GM12874 (cell line): ENCODE results near the gene SNX32.

Experiments used
- TF ChIP-seq, protein P1 (sequence below): IDR thresholded peaks from 2 replicates; pipeline ENCODE4 v1.5.1; 2011; ENCODE audit warnings: low read depth, mild to moderate bottlenecking, control low read depth, low read length, moderate library complexity; ENCODE audit not compliant: insufficient read depth

SNX32 gene

DNA sequence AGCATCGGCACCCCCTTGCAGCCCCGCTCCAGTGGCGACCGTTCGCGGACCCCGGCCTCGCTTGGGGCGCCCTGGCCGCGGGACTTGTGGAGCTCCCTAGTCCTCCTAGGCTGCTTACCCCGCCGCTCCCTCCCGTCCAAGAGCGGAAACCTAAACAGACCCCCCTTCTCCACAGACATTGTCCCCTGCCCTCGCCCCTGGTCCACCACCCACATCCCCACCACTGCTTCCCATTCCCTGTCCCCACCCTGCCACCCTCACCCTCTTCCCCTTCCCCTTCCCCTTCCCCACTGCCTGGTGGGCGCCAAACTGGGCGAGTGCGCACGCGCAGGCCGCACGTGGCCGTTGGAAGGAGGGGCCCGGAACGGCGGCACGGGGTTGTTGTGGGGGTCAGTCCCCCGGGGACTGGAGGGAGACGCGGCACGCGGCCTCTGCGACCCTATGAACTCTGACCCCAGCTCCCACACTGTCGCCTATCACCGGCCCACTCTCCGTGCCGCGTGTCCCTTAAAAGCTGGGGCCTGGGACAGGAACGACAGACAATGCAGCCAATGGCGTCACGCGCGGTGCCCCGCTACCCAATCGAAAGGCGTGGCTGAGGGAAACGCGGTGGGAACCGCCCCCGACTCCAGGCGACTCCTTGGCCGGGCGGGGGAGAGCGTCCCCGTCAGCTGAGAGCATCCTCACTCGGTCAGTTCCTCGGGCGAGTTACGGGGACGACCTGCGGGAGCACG, at the start of gene SNX32:
SNX32 (plus strand) TSS at position 667 of the 734 bp plus-strand sequence. CDS start 103 bp downstream, outside the sequence.
- TF ChIP-seq, protein P1, sequence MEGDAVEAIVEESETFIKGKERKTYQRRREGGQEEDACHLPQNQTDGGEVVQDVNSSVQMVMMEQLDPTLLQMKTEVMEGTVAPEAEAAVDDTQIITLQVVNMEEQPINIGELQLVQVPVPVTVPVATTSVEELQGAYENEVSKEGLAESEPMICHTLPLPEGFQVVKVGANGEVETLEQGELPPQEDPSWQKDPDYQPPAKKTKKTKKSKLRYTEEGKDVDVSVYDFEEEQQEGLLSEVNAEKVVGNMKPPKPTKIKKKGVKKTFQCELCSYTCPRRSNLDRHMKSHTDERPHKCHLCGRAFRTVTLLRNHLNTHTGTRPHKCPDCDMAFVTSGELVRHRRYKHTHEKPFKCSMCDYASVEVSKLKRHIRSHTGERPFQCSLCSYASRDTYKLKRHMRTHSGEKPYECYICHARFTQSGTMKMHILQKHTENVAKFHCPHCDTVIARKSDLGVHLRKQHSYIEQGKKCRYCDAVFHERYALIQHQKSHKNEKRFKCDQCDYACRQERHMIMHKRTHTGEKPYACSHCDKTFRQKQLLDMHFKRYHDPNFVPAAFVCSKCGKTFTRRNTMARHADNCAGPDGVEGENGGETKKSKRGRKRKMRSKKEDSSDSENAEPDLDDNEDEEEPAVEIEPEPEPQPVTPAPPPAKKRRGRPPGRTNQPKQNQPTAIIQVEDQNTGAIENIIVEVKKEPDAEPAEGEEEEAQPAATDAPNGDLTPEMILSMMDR, result no peak

DNA sequence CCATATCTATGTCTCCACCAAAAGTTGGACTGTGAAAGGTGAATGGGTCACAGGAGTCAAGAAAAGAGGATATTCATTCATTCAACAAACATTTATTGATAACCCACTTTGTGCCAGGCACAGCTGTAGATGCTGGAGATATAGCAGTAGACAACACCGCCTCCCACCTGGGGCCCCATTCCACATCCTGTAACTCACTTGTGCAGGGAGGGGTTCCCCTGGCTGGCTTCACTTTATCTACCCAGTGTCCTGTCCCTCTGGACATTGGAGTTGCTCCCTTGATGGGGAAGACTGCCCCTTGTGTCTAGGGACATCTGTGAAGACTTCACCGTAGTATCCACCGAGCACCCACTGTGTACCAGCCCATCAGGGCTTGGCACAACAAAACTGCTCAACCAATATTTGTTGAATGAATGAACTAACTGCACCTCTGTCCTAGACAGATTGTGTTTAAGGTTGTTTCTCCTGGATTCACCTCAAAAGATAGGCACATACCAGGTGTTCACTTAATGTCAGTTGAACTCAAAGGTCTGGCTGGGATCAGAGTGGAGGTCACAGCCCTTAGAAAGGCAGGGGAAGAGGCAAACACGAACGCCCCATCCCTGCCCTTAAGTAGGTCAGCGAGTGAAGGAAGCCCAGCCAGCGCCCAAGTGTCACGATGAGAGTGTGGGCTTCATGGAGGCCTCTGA, 48.3 kb upstream of the SNX32 start:
- TF ChIP-seq, protein P1, result no peak

DNA sequence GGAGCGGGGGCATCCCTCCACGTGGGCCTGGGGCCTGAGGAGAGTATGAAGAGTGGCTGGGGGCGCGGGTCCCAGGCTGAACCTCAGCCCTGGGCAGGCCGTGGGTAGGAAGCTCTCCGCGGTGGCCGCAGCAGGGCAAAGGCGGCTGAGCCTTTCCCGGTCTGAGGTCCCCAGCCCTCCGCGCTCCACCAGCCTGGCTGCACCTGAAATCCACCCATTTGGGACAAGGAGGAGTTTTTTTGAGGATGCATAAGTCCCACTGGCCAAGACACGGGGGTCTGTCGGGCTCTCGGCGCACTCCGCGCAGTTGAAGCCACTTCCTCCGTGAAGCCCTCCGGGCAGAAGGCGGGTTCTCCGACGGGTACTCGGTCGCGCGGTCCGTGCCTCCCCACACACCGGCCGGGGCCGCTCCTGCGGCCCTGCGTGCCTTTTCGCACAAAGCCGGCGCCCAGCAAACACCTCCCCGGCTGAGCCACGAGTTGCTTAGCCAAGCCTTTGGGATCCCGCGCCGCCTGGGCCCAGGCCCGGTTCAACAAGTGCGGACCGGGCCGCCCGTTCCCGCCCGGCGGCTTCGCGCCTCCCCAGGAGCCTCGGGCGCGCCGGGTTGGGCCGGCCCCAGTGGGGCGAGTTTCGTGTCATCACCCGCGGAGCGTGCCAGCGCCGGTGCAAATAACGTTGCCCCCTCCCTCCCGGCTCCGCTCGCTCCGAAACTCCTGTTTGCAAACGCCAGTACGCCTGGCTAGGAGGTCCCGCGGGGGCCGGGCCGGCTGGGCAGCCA, 47.6 kb upstream of the SNX32 start:
- TF ChIP-seq, protein P1, result no peak

DNA sequence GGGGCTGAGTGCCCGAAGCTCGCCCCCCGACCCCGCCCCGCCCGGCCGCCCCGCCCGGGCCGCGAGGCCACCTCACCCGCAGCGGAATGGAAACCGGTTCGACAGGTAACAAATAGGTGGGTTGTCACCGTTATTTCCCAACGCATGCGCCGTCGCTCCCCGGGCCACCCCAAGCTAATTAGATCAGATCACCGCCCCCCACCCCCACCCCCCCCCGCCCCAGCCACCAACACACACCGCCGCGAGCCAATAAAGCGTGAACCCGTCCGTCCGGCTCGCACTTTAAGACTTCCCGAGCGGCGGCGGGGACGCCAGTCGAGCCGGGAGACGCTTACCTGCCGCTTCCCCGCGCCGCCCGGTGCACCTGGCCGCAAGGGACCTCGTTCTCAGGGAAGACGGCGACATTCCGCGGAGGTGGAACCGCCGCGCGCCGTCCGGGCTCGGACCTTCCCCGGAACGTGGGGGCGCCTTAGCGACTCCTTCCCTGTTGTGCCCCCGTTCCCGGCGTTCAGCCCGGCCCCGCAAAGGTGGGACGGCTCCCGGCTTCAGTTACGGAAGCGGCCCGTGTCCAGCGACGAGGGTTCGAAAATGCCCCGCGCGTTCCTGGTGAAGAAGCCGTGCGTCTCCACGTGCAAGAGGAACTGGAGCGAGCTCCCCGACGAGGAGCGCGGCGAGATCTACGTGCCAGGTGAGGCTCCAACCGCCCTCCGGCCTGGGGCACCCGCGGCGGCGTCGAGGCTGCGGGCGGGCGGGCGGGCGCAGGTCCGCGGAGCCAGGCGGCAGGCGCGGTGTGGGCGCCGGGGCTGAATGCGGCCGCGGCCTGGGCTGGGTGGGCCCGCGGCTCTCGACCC, 46.8 kb upstream of the SNX32 start, which contains the start of gene OVOL1:
OVOL1 (plus strand) TSS at position 278 of the 851 bp plus-strand sequence; CDS start at position 589, 311 bp downstream.
- TF ChIP-seq, protein P1, result no peak

DNA sequence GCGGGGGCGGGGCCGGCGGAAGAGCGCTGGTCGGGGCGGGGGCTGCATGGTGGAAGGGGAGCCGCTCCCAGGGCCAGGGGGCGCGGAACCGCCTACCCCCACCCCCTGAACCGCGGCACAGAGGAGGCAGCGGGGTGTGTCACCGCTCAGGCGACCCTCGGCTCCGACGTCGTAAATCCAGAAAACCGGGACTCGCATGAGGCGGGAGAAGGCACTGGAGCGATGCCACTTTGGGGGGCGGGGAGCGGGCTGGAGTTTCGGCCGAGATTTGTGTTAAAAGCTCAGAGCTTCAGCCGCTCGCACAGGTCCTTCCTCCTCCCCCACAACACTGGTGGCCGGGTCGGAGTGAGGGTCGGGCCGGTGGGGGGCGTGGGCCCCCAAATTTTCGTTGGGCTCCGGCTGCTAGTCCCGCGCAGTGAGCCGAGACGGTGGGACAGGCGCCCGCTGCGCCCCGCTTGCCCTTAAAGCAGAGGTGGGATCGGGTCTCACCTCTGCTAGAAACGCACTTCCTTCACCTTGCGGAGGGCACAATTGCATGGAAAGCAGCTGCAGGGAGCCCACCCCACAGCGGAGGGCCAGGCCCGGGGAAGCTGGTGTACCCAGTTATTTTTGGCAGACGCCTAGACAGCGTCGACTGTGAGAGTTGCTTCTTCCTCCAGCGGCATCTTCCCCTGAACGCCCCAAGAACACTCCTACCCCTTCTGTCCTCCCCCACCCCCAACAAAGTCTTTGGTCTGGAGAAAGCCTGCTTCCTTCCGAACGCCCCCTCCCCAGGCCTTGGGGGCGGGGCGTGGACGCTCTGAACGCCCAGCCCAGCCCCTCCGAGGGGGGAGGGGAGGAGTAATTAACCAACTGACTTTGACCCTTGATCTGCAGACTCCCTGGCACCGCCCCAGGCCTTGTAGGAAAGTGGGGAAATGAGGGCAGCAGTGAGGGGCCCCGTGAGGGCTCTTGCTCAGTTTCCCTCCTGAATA, 45.8 kb upstream of the SNX32 start:
- TF ChIP-seq, protein P1, result no peak

DNA sequence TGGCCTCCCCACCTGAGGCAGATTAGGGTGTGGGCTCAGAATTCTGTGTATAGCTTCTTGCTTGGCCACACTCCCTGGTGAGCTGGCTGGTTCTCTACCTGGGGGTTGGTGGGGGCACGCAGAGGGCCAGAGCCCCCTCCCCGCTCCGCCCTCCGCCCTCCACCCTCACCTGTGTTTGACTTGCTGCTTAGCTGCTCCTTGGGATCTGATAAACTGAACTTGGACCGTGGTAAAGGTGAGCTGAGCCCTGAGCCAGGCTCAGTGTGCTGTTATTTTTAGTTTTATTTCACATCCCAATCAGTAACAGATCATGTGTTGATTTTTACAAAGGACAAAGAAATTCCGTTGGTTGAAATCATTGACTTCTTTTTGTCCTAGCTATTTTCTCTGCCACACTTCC, 44.9 kb upstream of the SNX32 start:
- TF ChIP-seq, protein P1, result no peak
